ENCODE data around the gene ARF1.

The ARF1 gene

DNA sequence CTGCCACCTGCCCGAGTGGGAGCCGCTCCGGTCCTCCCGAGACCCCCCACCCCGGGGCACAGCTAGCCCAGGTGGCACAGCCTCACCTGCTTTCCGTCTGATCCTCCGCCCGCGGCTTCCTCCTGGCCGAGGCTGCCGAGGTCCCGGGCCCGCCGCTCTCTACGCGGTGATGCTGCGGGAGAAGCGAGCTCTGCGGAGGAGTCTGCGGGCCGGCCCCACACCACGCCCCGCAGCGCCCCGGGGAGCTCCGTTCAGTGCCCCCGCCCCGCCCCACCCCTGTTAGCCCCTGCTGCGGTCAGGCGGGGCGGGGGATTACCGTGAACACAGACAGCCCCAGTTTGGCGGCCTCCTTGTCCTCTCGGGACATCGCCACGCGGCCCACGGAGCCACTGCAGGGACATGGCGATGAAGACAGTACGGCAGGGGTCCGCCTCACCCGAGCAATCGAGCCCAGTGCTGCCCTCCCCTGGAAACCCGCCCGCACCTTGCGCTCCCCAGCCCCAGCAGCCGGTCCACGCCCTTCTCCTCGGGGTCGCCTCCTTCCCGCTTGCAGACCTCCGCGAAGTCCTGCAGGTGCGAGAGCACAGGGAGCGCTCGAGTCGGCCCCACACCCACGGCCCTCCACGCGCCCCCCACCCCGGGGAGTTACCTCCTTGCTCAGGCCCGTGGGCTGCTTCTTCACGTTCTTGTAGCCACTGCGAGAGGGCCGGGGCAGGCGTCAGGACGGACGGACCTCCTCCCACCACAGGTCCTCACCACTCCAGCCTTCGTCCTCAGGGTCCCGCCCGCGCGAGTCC, 19.7 kb downstream of the ARF1 start (continued):
- TF ChIP-seq KLF7 (tag by site-specific recombination; IDR thresholded peaks at IDR 0.05; ENCODE audit: borderline replicate concordance) = peak; percentile 96
- peak; percentile 99 for TF ChIP-seq KLF1 (tag by site-specific recombination; IDR thresholded peaks at IDR 0.05)
- TF ChIP-seq ZNF335 (tag by site-specific recombination; conservative IDR thresholded peaks at IDR 0.05) = peak; percentile 99
- TF ChIP-seq TCF7L2 (IDR thresholded peaks at IDR 0.05; ENCODE audit: borderline replicate concordance, low read depth, low read length) = no peak
- no peak for TF ChIP-seq HOXA7 (CRISPR knock-in tag; IDR thresholded peaks at IDR 0.05; ENCODE audit: borderline replicate concordance)
- no peak for TF ChIP-seq PRDM1 (tag by site-specific recombination; IDR thresholded peaks at IDR 0.05)
- no peak for TF ChIP-seq ZNF585B (tag by site-specific recombination; IDR thresholded peaks at IDR 0.05)
- no peak for TF ChIP-seq ZNF626 (tag by site-specific recombination; IDR thresholded peaks at IDR 0.05)
- 0 out of 2 replicates have a peak, but pooled peaks have one; percentile 4 for TF ChIP-seq ZSCAN30 (tag by site-specific recombination; IDR thresholded peaks at IDR 0.05)
- TF ChIP-seq ZNF660 (tag by site-specific recombination; IDR thresholded peaks at IDR 0.05) = no peak; the same call in 1 of the 2 replicates
- TF ChIP-seq ZNF48 (tag by site-specific recombination; IDR thresholded peaks at IDR 0.05) = no peak
- TF ChIP-seq ZNF621 (tag by site-specific recombination; IDR thresholded peaks at IDR 0.05) = no peak
- no peak for TF ChIP-seq ZNF560 (tag by site-specific recombination; IDR thresholded peaks at IDR 0.05; ENCODE audit: borderline replicate concordance)
- TF ChIP-seq ZNF112 (tag by site-specific recombination; IDR thresholded peaks at IDR 0.05) = no peak
- peak; percentile 53; the same call in 1 of the 2 replicates for TF ChIP-seq ZNF394 (tag by site-specific recombination; IDR thresholded peaks at IDR 0.05; ENCODE audit: borderline replicate concordance)
- peak; percentile 17; the same call in 1 of the 2 replicates for TF ChIP-seq ZFP37 (tag by site-specific recombination; IDR thresholded peaks at IDR 0.05)
- TF ChIP-seq ZXDB (tag by site-specific recombination; IDR thresholded peaks at IDR 0.05) = peak; percentile 97
- no peak for TF ChIP-seq ZNF266 (tag by site-specific recombination; IDR thresholded peaks at IDR 0.05; ENCODE audit: low read depth)
- peak; percentile 82; the same call in 1 of the 2 replicates for TF ChIP-seq BCL11B (tag by site-specific recombination; IDR thresholded peaks at IDR 0.05; ENCODE audit: low read depth)
- TF ChIP-seq ZNF239 (tag by site-specific recombination; IDR thresholded peaks at IDR 0.05) = no peak
- peak; percentile 75; the same call in 1 of the 2 replicates for TF ChIP-seq ZEB2 (tag by site-specific recombination; IDR thresholded peaks at IDR 0.05)
- peak; percentile 52; the same call in 1 of the 2 replicates for TF ChIP-seq GLI4 (tag by site-specific recombination; IDR thresholded peaks at IDR 0.05)
- no peak for TF ChIP-seq ZNF548 (tag by site-specific recombination; IDR thresholded peaks at IDR 0.05)
- TF ChIP-seq, protein P1, sequence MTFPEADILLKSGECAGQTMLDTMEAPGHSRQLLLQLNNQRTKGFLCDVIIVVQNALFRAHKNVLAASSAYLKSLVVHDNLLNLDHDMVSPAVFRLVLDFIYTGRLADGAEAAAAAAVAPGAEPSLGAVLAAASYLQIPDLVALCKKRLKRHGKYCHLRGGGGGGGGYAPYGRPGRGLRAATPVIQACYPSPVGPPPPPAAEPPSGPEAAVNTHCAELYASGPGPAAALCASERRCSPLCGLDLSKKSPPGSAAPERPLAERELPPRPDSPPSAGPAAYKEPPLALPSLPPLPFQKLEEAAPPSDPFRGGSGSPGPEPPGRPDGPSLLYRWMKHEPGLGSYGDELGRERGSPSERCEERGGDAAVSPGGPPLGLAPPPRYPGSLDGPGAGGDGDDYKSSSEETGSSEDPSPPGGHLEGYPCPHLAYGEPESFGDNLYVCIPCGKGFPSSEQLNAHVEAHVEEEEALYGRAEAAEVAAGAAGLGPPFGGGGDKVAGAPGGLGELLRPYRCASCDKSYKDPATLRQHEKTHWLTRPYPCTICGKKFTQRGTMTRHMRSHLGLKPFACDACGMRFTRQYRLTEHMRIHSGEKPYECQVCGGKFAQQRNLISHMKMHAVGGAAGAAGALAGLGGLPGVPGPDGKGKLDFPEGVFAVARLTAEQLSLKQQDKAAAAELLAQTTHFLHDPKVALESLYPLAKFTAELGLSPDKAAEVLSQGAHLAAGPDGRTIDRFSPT (tag by site-specific recombination; IDR thresholded peaks at IDR 0.05) = peak; percentile 80
- TF ChIP-seq ZNF610 (tag by site-specific recombination; IDR thresholded peaks at IDR 0.05; ENCODE audit: borderline replicate concordance) = no peak
- TF ChIP-seq GFI1B (tag by site-specific recombination; IDR thresholded peaks at IDR 0.05) = no peak
- no peak for TF ChIP-seq ZNF768 (tag by site-specific recombination; IDR thresholded peaks at IDR 0.05)
- TF ChIP-seq EGR2 (tag by site-specific recombination; IDR thresholded peaks at IDR 0.05; ENCODE audit: low read depth) = 0 out of 2 replicates have a peak, but pooled peaks have one; percentile 47
- TF ChIP-seq, protein P2, sequence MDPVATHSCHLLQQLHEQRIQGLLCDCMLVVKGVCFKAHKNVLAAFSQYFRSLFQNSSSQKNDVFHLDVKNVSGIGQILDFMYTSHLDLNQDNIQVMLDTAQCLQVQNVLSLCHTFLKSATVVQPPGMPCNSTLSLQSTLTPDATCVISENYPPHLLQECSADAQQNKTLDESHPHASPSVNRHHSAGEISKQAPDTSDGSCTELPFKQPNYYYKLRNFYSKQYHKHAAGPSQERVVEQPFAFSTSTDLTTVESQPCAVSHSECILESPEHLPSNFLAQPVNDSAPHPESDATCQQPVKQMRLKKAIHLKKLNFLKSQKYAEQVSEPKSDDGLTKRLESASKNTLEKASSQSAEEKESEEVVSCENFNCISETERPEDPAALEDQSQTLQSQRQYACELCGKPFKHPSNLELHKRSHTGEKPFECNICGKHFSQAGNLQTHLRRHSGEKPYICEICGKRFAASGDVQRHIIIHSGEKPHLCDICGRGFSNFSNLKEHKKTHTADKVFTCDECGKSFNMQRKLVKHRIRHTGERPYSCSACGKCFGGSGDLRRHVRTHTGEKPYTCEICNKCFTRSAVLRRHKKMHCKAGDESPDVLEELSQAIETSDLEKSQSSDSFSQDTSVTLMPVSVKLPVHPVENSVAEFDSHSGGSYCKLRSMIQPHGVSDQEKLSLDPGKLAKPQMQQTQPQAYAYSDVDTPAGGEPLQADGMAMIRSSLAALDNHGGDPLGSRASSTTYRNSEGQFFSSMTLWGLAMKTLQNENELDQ (tag by site-specific recombination; IDR thresholded peaks at IDR 0.05; ENCODE audit: low read depth) = no peak
- TF ChIP-seq WT1 (tag by site-specific recombination; IDR thresholded peaks at IDR 0.05) = peak; percentile 75
- no peak for TF ChIP-seq ZNF701 (tag by site-specific recombination; IDR thresholded peaks at IDR 0.05)
- no peak for TF ChIP-seq ZNF221 (tag by site-specific recombination; IDR thresholded peaks at IDR 0.05; ENCODE audit: borderline replicate concordance)
- TF ChIP-seq ZNF146 (tag by site-specific recombination; IDR thresholded peaks at IDR 0.05) = 0 out of 2 replicates have a peak, but pooled peaks have one; percentile 1

All from HEK293 (cell line).